GM18517 (cell line): ENCODE data around the gene SLC2A4.
"Not testable (repeated sequence)": the region's sequence is repeated elsewhere in the genome, so short reads cannot be mapped to it uniquely, and the experiment has no call there.

Experiments used
- ATAC-seq: cut with Tn5 transposase; IDR thresholded peaks from one replicate; pipeline ENCODE4 v1.9.1; 2021; ENCODE audit warnings: mild to moderate bottlenecking, moderate library complexity; ENCODE audit not compliant: unreplicated experiment

Gene SLC2A4

GRCh38 chr17:7322520-7323194 lies 41.1 kb downstream of the SLC2A4 start:
- no peak for ATAC-seq

GRCh38 chr17:7323731-7324437 lies 42.4 kb downstream of the SLC2A4 start:
- no peak for ATAC-seq

GRCh38 chr17:7324438-7324779 lies 42.9 kb downstream of the SLC2A4 start:
- ATAC-seq: no peak

- ATAC-seq: no peak
Observed at GRCh38 chr17:7325031-7325528, 43.6 kb downstream of the SLC2A4 start.

GRCh38 chr17:7326186-7326585 lies 44.7 kb downstream of the SLC2A4 start:
- ATAC-seq: no peak

GRCh38 chr17:7327056-7327455 lies 45.5 kb downstream of the SLC2A4 start:
- ATAC-seq: no peak

GRCh38 chr17:7327501-7327900 lies 46.0 kb downstream of the SLC2A4 start:
- no peak for ATAC-seq

GRCh38 chr17:7328009-7328408 lies 46.5 kb downstream of the SLC2A4 start:
- ATAC-seq: no peak

GRCh38 chr17:7328840-7329373 lies 47.4 kb downstream of the SLC2A4 start, which contains the start of gene NEURL4:
TSS of gene NEURL4 (minus strand) at chr17:7329335. CDS start at chr17:7329312, 23 bp downstream.
- ATAC-seq: peak; percentile 11

GRCh38 chr17:7329374-7329996 lies 48.0 kb downstream of the SLC2A4 start:
- ATAC-seq: peak; percentile 62

- ATAC-seq: peak; percentile 40
Observed at GRCh38 chr17:7329997-7330637, 48.6 kb downstream of the SLC2A4 start.

- no peak for ATAC-seq
Observed at GRCh38 chr17:7330638-7331015, 49.1 kb downstream of the SLC2A4 start.

GRCh38 chr17:7332111-7332510 lies 50.6 kb downstream of the SLC2A4 start:
- no peak for ATAC-seq

- not testable (repeated sequence) for ATAC-seq
Observed at GRCh38 chr17:7332600-7333069, 51.1 kb downstream of the SLC2A4 start.

GRCh38 chr17:7334938-7335538 lies 53.5 kb downstream of the SLC2A4 start:
- no peak for ATAC-seq

GRCh38 chr17:7335765-7336164 lies 54.2 kb downstream of the SLC2A4 start:
- ATAC-seq: not testable (repeated sequence)

- no peak for ATAC-seq
Observed at GRCh38 chr17:7336240-7337175, 55.0 kb downstream of the SLC2A4 start, which contains the start of gene ACAP1. TSS of gene ACAP1 (plus strand) at chr17:7336529. CDS start at chr17:7336735, 206 bp downstream.

GRCh38 chr17:7337600-7337999 lies 56.1 kb downstream of the SLC2A4 start:
- ATAC-seq: not testable (repeated sequence)
